Keratinocyte (primary cell): ENCODE data around the gene NMNAT2. TPM values are rescaled to one million over a fixed set of nuclear protein-coding genes. Genes with fewer than 3 reads are reported as not detected.

Source experiments
- DNase-seq: peaks from one replicate; pipeline ENCODE4 v3.0.0-alpha.2; 2011; ENCODE audit warnings: low read depth, missing footprints, low spot score
- FAIRE-seq: peaks from 2 replicates; lab custom pipeline; 2011; peaks lifted over from hg19 to GRCh38; lab: Jason Lieb, UNC
- H2AFZ ChIP-seq: 2 replicates; pipeline ENCODE4 v1.6.0; 2012; ENCODE audit warnings: low read length, control low read depth, inconsistent platforms; ENCODE audit not compliant: control insufficient read depth
- H3K27ac ChIP-seq: 2 replicates; pipeline ENCODE4 v1.5.1; 2011; ENCODE audit warnings: low read length; ENCODE audit not compliant: control insufficient read depth, insufficient read depth
- H3K27me3 ChIP-seq: 3 replicates; pipeline ENCODE4 v1.6.0; 2011; ENCODE audit warnings: low read length; ENCODE audit not compliant: control insufficient read depth, insufficient read depth; ENCODE audit errors: extremely low read depth
- H3K36me3 ChIP-seq, 2 experiments: 2 replicates in 1 of 2; 3 replicates in 1 of 2; pipeline ENCODE4 v1.5.1; 2011; ENCODE audit warnings: low read length in 2 of 2, mild to moderate bottlenecking in 1 of 2; ENCODE audit not compliant: control insufficient read depth in 2 of 2, insufficient read depth in 2 of 2; ENCODE audit errors: extremely low read depth in 1 of 2
- H3K4me1 ChIP-seq: 3 replicates; pipeline ENCODE4 v1.5.1; 2011; ENCODE audit warnings: low read length; ENCODE audit not compliant: control insufficient read depth, insufficient read depth; ENCODE audit errors: extremely low read depth
- H3K4me2 ChIP-seq: 3 replicates; pipeline ENCODE4 v1.6.0; 2011; ENCODE audit warnings: low read depth, low read length; ENCODE audit not compliant: control insufficient read depth, insufficient read depth; ENCODE audit errors: extremely low read depth
- H3K4me3 ChIP-seq, 3 experiments: fragments of 200-600 bp in 1 of 3; sonication (generic) in 1 of 3; 2 replicates in 2 of 3; 3 replicates in 1 of 3; pipeline ENCODE4 v1.5.1; 2011 to 2016; ENCODE audit warnings: low read length in 3 of 3, mild to moderate bottlenecking in 3 of 3, control low read depth in 2 of 3, inconsistent platforms in 1 of 3, low read depth in 1 of 3, mixed read lengths in 1 of 3, mixed run types in 1 of 3, moderate library complexity in 1 of 3; ENCODE audit not compliant: control insufficient read depth in 2 of 3, insufficient read depth in 2 of 3; ENCODE audit errors: extremely low read depth in 1 of 3
- H3K79me2 ChIP-seq: 2 replicates; pipeline ENCODE4 v1.6.0; 2012; ENCODE audit warnings: low read length; ENCODE audit not compliant: control insufficient read depth, insufficient read depth
- H3K9ac ChIP-seq: 3 replicates; pipeline ENCODE4 v1.6.0; 2011; ENCODE audit warnings: low read length; ENCODE audit not compliant: control insufficient read depth, insufficient read depth; ENCODE audit errors: extremely low read depth
- H3K9me1 ChIP-seq: 3 replicates; pipeline ENCODE4 v1.6.0; 2011; ENCODE audit warnings: low read length; ENCODE audit not compliant: control insufficient read depth, insufficient read depth; ENCODE audit errors: extremely low read depth
- H3K9me3 ChIP-seq: 2 replicates; pipeline ENCODE4 v1.5.1; 2012; ENCODE audit warnings: low read depth, low read length; ENCODE audit not compliant: control insufficient read depth
- H4K20me1 ChIP-seq: 3 replicates; pipeline ENCODE4 v1.6.0; 2011; ENCODE audit warnings: low read length; ENCODE audit not compliant: control insufficient read depth, insufficient read depth; ENCODE audit errors: extremely low read depth
- CTCF ChIP-seq, 3 experiments: IDR thresholded peaks in 1 of 3; conservative IDR thresholded peaks in 1 of 3; optimal IDR thresholded peaks in 1 of 3; 2 replicates in 2 of 3; 3 replicates in 1 of 3; pipeline versions ENCODE3 to v1.5.1; 2011; ENCODE audit warnings: low read length in 3 of 3, mild to moderate bottlenecking in 3 of 3, moderate library complexity in 2 of 3, control low read depth in 1 of 3, inconsistent platforms in 1 of 3; ENCODE audit not compliant: insufficient read depth in 2 of 3; ENCODE audit errors: extremely low read depth in 1 of 3
- EZH2 ChIP-seq: IDR thresholded peaks from one replicate; pipeline ENCODE4 v1.6.1; 2012; ENCODE audit warnings: inconsistent platforms, mild to moderate bottlenecking, low read length, moderate library complexity
- dilution Hi-C: fragments of 300-500 bp; cut with MboI; formaldehyde crosslinking; loops from one replicate; pipeline ENCODE4 v1.7.0; 2020; ENCODE audit warnings: low sequenced_read_pairs; ENCODE audit not compliant: extremely low pct_ligation_motif_present
- polyA plus RNA-seq, 5 experiments: library from polyadenylated mRNA; depleted of rRNA in 3 of 5; stranded (reverse) in 3 of 5; stranded (forward) in 1 of 5; unstranded in 1 of 5; fragments of >200 nt; gene quantifications; 1 replicate in 1 of 5; 2 replicates in 3 of 5; 3 replicates in 1 of 5; pipeline versions ENCODE4 v1.2.1 to v1.2.3, GENCODE V29; 2011 to 2012; ENCODE audit warnings: missing spikeins in 2 of 5, low read depth in 1 of 5, low replicate concordance in 1 of 5

The NMNAT2 gene
- polyA plus RNA-seq, 1 donor (not counting 4 experiments of a cell fraction or from before 2014, with no cell fraction given) = 0.72 TPM

GRCh38 chr1:183215076-183215720 is 203.0 kb downstream of the NMNAT2 start:
- Histone ChIP-seq H4K20me1 (peaks cover 55% of the 10 kb centered on the region), H3K9ac (no peak overlapping the region), H3K9me1 (no peaks in the 10 kb centered on the region), H3K79me2 (peaks cover 37% of the 10 kb centered on the region), H3K4me1 (peaks cover 29% of the 10 kb centered on the region), H3K27me3 (no peaks in the 10 kb centered on the region), H3K27ac (no peak overlapping the region), H3K36me3 (peaks cover 55 to 73% of the 10 kb centered on the region in 2 experiments), H3K9me3 (no peaks in the 10 kb centered on the region), H3K4me3 (no peak overlapping the region), H3K4me2 (no peak overlapping the region), H2AFZ (no peak overlapping the region)
- dilution Hi-C loops = no loop called here
- no peak for FAIRE-seq
- TF ChIP-seq EZH2 (no peak), CTCF (optimal IDR thresholded peaks at IDR 0.05 in 1 of 3, IDR thresholded peaks at IDR 0.05 in 1 of 3, conservative IDR thresholded peaks at IDR 0.05 in 1 of 3; ENCODE audit: extremely low read depth in 1 of 3, insufficient read depth in 2 of 3, low read length in 3 of 3) (no peak)
- no peak for DNase-seq

DNA sequence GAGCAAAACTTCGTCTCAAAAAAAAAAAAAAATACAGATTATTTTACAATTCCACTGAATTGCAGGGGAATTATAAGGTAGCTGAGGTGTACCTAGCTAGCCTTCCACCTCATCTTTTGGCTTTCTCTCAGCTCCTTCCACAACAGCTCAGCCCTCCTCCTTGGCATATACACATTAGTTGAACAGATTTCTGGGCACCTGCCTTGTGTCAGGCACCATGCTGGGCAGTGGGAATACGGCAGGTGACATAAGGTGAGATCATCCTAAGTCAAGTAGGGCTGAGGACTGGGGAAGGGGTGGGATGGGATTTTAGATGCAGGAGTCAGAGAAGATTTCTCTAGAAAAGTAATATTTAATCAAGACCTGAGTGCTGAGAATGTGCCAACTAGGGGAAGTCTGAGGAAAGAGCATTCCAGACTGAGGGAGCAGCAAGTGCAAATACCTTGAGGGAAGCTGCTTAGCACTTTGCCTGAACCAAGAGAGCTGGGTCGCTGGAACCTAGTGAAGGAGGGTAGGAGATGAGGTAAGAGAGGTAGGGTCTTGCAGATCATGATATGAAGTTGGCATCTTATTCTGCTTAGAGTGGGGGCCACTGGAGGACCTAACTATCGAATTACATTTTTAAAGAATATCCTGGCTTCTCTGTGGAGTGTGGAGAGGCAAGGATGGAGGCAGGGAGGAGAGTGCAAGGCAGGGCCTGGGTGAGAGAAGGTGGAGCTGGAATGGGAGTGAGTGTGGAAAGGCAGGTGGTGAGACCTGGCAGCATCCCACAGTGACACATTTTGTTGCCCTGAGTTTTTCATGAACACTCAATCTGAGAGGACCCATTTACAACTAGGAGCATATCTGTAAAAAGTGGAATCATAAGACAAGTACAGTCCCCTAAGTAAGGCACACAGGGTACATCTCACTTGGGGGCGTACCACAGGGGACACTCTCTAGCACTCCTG is 203.9 kb downstream of the NMNAT2 start:
- Histone ChIP-seq H3K4me3 (no peak overlapping the region), H3K79me2 (peaks cover 46% of the 10 kb centered on the region), H2AFZ (no peak overlapping the region), H3K9me3 (no peaks in the 10 kb centered on the region), H4K20me1 (peaks cover 60% of the 10 kb centered on the region), H3K27me3 (no peaks in the 10 kb centered on the region), H3K27ac (no peak overlapping the region), H3K4me2 (no peak overlapping the region), H3K4me1 (peaks cover 38% of the 10 kb centered on the region), H3K36me3 (peaks cover 53 to 73% of the 10 kb centered on the region in 2 experiments), H3K9me1 (peaks cover under 1% of the 10 kb centered on the region), H3K9ac (no peak overlapping the region)
- FAIRE-seq = no peak
- DNase-seq = no peak
- TF ChIP-seq CTCF (optimal IDR thresholded peaks at IDR 0.05 in 1 of 3, IDR thresholded peaks at IDR 0.05 in 1 of 3, conservative IDR thresholded peaks at IDR 0.05 in 1 of 3; ENCODE audit: extremely low read depth in 1 of 3, insufficient read depth in 2 of 3, low read length in 3 of 3) = no peak
- TF ChIP-seq EZH2 = no peak
- dilution Hi-C loops = no loop called here
